ENCODE results near the gene RUSF1.

Gene RUSF1

GRCh38 chr16:31471241-31471874, 36.8 kb downstream of the RUSF1 start:
- no peak for DNase-seq (ENCODE audit: low read depth in 2 of 2, low spot score in 1 of 2)

GRCh38 chr16:31470615-31471014, 37.6 kb downstream of the RUSF1 start:
- no peak for DNase-seq (ENCODE audit: low read depth in 2 of 2, low spot score in 1 of 2)

DNA sequence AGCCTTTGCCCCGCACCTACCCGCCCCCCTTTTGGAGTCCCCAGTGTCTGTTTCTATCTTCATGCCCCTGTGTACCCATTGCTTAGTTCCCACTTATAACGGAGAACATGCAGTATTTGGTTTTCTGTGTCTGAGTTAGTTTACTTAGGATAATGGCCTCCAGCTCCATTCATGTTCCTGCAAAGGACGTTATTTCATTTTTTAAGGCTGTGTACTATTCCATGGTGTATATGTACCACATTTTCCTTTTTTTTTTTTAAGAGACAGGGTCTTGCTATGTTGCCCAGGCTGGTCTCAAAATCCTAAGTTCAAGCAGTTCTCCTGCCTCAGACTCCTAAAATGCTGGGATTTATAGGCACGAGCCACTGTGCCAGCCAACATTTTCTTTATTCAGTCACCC, 40.3 kb downstream of the RUSF1 start:
- DNase-seq (ENCODE audit: low read depth in 2 of 2, low spot score in 1 of 2): no peak

DNA sequence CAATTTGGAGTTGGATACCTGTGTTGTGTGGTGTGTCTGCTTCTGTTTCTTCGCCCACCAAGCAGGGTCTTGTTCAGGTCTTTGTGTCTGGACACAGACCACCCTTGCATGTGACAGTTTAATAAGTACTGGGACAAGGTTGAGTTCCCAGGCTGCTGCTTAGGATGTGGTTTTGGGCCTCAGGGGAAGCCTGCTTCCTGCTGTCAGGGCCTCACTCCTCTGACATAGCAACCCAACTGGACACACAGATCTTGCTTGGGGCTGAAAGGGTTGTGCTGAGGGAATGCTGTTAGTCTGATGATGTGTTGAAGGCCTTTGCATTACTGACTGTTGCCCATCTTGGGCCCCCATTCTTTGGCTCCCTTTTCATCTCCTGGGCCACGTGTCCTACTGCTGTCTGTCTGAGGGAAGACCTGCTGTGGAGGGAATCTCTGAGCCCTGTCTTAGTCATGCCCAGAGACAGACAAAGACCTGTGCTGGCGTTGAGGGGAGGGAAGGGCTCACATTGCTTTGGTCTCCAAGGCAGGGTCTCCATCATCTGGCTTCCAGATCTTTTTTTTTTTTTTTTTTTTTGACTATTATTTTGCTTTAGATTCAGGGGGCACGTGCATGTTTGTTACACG, 40.9 kb downstream of the RUSF1 start:
- no peak for DNase-seq (ENCODE audit: low read depth in 2 of 2, low spot score in 1 of 2)

DNA sequence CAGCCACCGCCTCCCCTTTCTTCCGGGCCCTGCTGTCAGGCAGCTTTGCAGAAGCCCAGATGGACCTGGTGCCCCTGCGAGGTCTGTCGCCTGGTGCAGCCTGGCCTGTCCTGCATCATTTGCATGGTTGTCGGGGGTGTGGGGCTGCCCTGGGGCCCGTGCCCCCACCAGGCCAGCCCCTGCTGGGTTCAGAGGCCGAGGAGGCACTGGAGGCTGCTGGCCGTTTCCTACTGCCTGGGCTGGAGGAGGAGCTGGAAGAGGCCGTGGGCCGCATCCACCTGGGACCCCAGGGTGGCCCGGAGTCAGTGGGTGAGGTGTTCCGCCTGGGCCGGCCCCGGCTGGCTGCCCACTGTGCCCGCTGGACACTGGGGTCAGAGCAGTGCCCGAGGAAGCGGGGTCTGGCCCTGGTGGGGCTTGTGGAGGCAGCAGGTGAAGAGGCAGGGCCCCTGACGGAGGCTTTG, 41.8 kb downstream of the RUSF1 start:
- DNase-seq (ENCODE audit: low read depth in 2 of 2, low spot score in 1 of 2): no peak

GRCh38 chr16:31465788-31466370, 42.3 kb downstream of the RUSF1 start:
- no peak for DNase-seq (ENCODE audit: low read depth in 2 of 2, low spot score in 1 of 2)

DNA sequence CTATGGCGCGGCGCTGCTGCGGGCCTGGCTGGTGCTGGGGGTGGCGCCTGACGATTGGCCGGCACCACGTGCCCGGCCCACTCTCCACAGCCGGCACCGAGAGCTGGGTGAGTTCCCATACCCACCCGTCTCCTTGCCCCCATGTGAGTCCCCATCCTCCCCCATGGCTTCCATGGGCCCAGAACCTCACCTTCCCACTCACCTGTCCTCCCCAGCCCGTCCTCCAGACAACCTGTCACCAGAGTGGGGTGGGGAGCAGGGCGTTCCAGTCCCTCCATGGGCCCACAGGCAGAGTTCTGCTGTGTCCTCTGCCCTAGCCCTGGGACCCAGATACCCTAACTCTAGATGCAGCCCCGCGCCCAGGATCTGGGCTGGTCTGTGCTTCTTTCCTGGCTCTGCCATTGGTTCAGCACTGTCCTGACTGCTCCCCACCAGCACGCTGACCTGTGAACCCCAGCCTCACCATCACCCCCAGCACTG, 43.4 kb downstream of the RUSF1 start:
- DNase-seq (ENCODE audit: low read depth in 2 of 2, low spot score in 1 of 2): no peak

- no peak for DNase-seq (ENCODE audit: low read depth in 2 of 2, low spot score in 1 of 2)
Observed at GRCh38 chr16:31464348-31464769, 43.8 kb downstream of the RUSF1 start.

DNA sequence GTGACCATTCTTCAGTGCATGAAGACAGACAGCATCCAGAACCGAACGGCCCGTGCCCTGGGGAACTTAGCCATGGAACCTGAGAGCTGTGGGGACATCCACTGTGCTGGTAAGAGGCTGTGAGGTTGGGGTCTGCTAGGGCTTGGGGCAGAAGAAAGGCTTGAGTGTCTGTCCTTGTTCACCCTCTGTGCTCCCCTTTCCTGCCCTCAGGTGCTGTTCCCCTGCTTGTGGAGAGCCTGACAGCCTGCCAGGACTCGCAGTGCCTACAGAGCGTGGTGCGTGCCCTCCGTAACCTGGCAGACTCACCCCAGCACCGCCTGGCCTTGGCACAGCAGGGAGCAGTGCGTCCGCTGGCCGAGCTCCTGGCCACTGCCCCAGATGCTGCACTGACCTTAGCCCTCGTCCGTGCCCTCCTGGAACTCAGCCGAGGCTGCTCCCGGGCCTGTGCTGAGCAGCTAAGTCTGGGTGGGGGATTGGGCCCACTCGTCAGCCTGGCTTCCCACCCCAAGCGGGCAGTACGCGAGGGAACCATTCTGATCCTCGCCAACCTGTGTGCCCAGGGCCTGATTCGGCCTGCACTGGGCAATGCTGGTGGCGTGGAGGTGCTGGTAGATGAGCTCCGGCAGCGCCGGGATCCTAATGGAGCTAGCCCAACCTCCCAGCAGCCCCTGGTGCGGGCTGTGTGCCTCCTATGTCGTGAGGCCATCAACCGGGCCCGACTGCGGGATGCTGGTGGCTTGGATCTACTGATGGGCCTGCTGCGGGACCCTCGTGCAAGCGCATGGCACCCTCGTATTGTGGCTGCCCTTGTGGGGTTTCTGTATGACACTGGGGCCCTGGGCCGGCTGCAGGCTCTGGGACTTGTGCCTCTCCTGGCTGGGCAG, 46.0 kb downstream of the RUSF1 start:
- DNase-seq (ENCODE audit: low read depth in 2 of 2, low spot score in 1 of 2): no peak

DNA sequence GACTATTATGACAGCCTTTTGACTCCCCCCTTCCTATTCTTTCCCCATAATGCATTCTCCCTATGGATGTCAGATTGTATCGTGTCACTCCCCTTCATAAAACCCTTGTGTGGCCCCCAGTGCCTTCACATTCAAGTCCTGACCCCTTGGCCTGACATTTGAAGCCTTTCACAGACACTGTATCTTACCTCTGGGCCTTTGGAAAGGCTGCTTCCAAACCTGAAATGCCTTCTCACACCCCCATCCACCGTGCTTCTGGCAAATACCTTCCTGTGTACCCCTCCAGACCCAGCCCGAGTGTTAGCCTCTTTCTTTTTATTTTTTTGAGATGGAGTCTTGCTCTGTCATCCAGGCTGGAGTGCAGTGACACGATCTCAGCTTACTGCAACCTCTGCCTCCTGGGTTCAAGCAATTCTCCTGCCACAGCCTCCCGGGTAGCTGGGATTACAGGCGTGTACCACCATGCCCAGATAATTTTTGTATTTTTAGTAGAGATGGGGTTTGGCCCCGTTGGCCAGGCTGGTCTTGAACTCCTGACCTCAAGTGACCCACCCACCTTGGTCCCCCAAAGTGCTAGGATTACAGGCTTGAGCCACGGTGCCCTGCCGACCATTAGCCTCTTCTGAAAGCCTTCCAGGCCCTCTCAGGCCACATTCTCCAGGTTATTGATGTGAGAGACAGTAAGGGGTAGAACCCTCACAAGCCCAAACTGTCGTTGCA, 46.8 kb downstream of the RUSF1 start:
- DNase-seq (ENCODE audit: low read depth in 2 of 2, low spot score in 1 of 2): no peak

DNA sequence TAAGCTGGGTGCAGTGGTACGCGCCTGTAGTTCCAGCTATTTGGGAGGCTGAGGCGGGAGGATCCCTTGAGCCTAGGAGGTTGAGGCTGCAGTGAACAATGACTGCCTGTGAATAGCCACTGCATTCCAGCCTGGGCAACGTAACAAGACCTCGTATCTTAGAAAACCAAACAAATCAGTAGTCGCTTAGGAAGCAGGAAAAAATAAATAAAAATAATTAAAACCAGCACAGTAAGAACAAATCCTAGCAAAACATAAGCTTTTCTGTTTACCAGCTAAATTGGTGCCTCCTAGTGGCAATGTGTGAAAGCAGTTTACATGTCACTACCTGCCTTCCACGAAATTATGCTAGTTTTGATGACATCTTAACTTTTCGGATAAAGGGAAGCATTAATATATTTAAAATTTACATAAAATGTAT, 47.6 kb downstream of the RUSF1 start:
- DNase-seq (ENCODE audit: low read depth in 2 of 2, low spot score in 1 of 2): no peak

DNA sequence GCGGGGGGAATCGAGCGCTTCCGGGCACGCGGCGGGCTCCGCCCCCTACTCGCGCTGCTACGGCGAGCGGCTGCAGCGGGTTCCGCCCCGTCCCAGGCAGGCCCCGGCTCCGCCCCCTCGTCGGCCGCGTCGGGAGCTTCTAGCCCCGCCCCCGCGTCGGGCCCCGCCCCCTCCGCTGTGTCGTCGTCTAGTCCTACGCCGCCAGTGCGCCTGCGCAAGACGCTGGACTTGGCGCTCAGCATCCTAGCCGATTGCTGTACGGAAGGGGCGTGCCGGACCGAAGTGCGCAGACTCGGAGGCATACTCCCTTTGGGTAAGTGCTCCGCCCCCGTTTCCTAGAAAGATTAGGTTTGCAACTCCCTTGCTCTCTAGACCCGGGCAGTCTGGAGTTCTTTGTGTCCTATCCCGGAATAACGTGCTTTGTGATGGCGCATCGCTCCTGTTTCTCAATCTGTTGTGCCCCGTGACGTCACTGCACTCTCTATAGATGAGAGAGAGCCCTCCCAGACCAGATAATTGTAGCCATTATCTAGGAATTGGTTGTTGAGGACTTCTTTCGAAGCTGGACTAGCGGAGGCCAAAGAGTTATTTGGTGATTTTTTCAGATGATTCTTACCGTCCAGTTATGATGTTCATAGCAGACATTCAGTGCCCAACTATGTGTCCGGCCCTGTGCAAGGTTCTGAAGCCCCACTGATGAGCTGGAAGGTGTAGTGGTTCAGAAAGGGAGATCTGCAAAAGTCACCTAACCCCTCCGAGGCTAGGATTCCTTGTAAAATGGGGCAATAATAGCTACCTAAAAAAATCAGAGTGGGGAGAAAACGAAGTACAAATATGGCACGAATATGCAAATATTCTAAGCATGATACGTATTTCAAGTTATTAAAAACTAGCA, 48.3 kb downstream of the RUSF1 start:
- peak; percentile 100 for DNase-seq (ENCODE audit: low read depth in 2 of 2, low spot score in 1 of 2)

DNA sequence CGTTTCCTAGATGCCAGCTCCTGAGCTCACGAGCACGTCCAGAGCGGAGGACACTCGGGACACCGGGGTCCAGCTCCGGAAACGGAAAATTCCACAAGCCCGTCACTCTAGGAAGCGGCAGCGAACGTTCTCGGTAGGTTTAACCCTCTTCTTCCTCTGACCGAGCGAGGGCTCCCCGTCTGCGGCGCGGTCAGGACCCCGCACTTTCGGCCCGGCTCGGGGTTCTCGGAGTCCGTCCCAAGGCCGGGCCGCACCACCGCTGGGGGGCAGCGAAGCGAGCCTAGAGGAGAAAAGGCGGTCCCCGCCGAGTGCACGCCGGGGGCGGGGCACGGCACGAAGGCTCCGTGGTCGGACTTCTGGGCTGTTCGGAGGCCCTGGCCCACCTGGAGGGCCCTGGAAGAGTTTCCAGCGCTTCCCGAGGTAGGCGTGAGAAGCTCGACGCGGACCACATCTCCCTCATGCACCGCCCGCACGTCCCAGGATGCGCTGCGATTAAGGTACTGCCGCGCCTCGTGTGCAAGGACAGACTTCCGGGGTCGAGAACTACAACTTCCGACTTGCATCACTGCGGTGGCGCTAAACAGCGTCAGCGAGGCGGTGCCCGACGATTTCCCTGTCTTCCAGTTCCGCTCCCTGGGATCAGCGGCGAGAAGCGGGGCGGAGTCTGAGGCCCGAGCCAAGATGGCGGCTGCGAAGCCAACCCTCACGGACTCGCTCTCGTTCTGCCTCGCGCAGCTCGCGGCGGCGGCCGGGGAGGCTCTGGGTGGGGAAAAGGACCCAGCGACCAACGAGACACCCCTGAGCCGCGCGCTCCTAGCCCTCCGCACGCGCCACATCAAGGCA, 49.1 kb downstream of the RUSF1 start, which contains the start of gene ARMC5:
Gene ARMC5 (plus strand): TSS at position 658 of the 843 bp plus-strand sequence. CDS start 24 bp downstream, at position 682.
- peak; percentile 92 to 95 for DNase-seq (ENCODE audit: low read depth in 2 of 2, low spot score in 1 of 2)

DNA sequence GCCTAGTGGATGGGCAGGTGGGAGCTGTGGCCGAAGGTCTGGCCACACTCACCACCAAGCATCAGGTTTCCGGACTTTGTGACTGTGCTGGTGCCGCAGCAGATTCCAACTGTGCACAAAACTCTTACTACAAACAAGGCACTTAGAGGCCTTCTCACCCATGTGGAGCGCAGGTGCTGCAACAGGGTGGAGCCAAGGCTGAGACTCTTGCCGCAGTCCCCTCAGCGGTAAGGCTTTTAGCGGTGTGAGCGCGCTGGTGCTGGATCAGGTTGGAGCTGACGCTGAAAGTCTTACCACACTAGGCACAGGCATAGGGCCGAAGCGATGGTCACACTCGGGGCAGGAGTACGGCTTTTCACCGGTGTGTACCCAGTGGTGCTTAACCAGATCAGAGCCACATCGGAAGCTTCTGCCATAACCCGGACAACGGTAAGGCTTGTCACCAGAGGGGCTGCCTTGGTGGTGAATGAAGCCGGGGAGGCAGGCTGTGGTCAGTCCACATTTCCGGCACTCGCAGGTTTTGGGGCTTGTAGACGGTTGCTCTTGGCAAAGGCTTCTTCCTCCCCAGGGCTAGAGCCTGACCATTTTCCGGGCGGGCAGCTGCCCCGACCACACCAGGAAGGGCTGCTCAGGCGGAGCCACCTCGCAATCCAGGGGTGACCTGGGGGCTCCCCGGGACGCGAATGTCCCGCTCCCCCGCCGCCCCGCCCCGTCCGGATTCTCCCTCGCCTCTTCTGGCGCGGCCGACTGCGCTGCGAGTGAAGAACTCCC, 49.9 kb downstream of the RUSF1 start:
- DNase-seq (ENCODE audit: low read depth in 2 of 2, low spot score in 1 of 2): peak; percentile 28 to 34

DNA sequence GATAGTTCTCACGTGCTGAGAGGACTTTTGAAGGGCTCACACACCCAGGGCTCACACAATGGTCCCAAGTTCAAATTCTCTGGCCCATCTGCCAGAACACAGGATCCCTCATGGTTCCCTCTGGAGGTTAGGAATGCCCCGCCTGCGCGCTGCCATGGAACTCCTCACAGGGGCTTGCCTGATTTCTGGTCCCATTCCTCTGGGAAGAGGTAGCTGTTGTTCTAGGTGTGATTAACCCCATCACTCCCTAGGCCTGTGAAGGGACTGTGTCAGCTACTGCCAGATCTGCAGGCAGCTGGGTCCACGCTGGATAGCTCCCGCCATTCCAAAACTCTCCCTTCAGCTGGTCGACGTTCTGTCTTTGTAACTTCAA, 51.2 kb downstream of the RUSF1 start:
- no peak for DNase-seq (ENCODE audit: low read depth in 2 of 2, low spot score in 1 of 2)

DNA sequence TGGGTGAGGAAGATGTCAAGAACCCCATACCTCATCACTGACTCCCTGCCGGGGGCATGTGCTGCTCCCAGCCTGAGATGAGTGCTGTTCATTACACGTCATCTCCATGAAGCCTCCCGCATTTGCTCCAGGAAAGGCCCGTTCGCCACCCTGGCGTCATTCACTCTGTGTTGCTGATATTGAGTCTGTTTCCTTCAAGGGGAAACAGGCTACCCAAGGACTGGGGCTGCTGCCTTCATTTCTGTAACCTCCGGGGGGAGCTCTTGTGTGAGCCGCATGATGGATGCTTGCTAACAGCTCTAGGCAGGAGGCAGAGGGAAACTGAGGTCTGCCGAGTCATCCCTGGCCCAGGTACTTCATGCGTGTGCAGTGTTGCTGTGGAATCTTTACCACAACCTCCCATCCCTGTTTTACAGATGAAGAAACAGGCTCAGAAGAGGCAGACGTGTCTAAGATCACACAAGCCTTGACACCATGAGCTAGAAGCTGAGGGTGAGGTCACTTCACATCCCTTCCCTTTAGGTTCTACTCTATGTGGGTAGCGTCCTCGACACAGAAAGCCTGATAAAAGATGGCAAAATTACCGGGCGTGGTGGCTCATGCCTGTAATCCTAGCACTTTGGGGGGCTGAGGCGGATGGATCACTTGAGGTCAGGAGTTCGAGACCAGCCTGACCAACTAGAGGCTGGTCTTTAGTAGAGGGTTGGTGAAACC, 52.4 kb downstream of the RUSF1 start:
- no peak for DNase-seq (ENCODE audit: low read depth in 2 of 2, low spot score in 1 of 2)
